Panc1 (cell line): ENCODE measurements around the gene SERHL2. TPM values are rescaled to one million over a fixed set of nuclear protein-coding genes. Genes with fewer than 3 reads are reported as not detected.
"Not testable (repeated sequence)": the region's sequence is repeated elsewhere in the genome, so short reads cannot be mapped to it uniquely, and the experiment has no call there.

Source experiments
- ATAC-seq: fragments of 200-7000 bp; cut with Tn5 transposase; 2 replicates; pipeline ENCODE4 v1.9.1; 2020; ENCODE audit warnings: mild to moderate bottlenecking, moderate library complexity
- BruUV-seq: library from RNA; stranded (reverse); fragments of 400-500 nt; replicated peaks from 2 replicates; lab custom pipeline; 2021; lab: Mats Ljungman, UMichigan
- CTCF ChIA-PET: fragments of 300-600 bp; sonication (Branson Sonifier 250); formaldehyde crosslinking; loops from one replicate; lab custom pipeline; 2022; ENCODE audit warnings: antibody characterized with exemption; lab: Charles Lee
- POLR2A ChIA-PET: fragments of 300-600 bp; sonication (Branson Sonifier 250); formaldehyde crosslinking; loops from one replicate; lab custom pipeline; 2022; ENCODE audit warnings: antibody characterized with exemption; lab: Charles Lee
- DNase-seq: peaks from one replicate; pipeline ENCODE4 v3.0.0-alpha.2; 2010; ENCODE audit warnings: low read depth, low spot score
- H3K27ac ChIP-seq: 2 replicates; pipeline ENCODE4 v1.5.1; 2011; ENCODE audit warnings: mild to moderate bottlenecking, low read length, inconsistent platforms
- H3K27me3 ChIP-seq: fragments of 200-500 bp; sonication (Bioruptor generic); 2 replicates; pipeline ENCODE4 v1.6.0; 2014; ENCODE audit warnings: low read length, inconsistent platforms; ENCODE audit not compliant: control insufficient read depth, insufficient read depth
- H3K36me3 ChIP-seq: fragments of 200-500 bp; sonication (Bioruptor generic); 2 replicates; pipeline ENCODE4 v1.5.1; 2014; ENCODE audit warnings: inconsistent platforms, mild to moderate bottlenecking, low read length, moderate library complexity; ENCODE audit not compliant: control insufficient read depth, insufficient read depth
- H3K4me1 ChIP-seq: 2 replicates; pipeline ENCODE4 v1.5.1; 2011; ENCODE audit warnings: inconsistent platforms, mild to moderate bottlenecking, low read length, moderate library complexity; ENCODE audit not compliant: control insufficient read depth, insufficient read depth
- H3K4me3 ChIP-seq, 2 experiments: 2 replicates each; pipeline ENCODE4 v1.5.1; 2011 to 2012; ENCODE audit warnings: low read depth in 2 of 2, low read length in 2 of 2, mild to moderate bottlenecking in 2 of 2, inconsistent platforms in 1 of 2, moderate library complexity in 1 of 2
- H3K9me3 ChIP-seq: fragments of 200-500 bp; sonication (Bioruptor generic); 2 replicates; pipeline ENCODE4 v1.5.1; 2014; ENCODE audit warnings: low read depth, mild to moderate bottlenecking, inconsistent platforms, low read length, moderate library complexity; ENCODE audit not compliant: control insufficient read depth, insufficient read depth
- CTCF ChIP-seq: fragments of 450-650 bp; IDR thresholded peaks from 2 replicates; pipeline ENCODE4 v1.5.1; 2017; ENCODE audit warnings: mild to moderate bottlenecking
- POLR2AphosphoS5 ChIP-seq: IDR thresholded peaks from 2 replicates; pipeline ENCODE4 v1.6.1; 2012; ENCODE audit warnings: mild to moderate bottlenecking, low read depth, low read length, moderate library complexity
- REST ChIP-seq, 2 experiments: IDR thresholded peaks; 2 replicates each; pipeline ENCODE4 v1.6.1; 2011 to 2012; ENCODE audit warnings: low read depth in 2 of 2, control low read depth in 1 of 2, low read length in 1 of 2, mild to moderate bottlenecking in 1 of 2, moderate library complexity in 1 of 2; ENCODE audit not compliant: insufficient read depth in 1 of 2
- SIN3A ChIP-seq: IDR thresholded peaks from 2 replicates; pipeline ENCODE4 v1.6.1; 2012; ENCODE audit warnings: low read depth, mild to moderate bottlenecking, low read length, moderate library complexity, borderline replicate concordance; ENCODE audit not compliant: insufficient read depth
- TCF7L2 ChIP-seq: IDR thresholded peaks from 2 replicates; pipeline ENCODE4 v1.6.1; 2011; ENCODE audit warnings: mild to moderate bottlenecking, low read depth, low read length, inconsistent platforms
- in situ Hi-C: cut with HindIII; loops from 2 replicates; pipeline ENCODE4 v1.10.0; 2016; ENCODE audit warnings: low sequenced_read_pairs, low pct_unique_long_range_greater_than_20kb
- intact Hi-C: fragments of 100-400 bp; cut with micrococcal nuclease; formaldehyde crosslinking; loops from one replicate; pipeline ENCODE4 v1.10.0; 2022; ENCODE audit not compliant: unreplicated experiment
- total RNA-seq: library from RNA; stranded (reverse); gene quantifications from one replicate; pipeline ENCODE4 v1.2.1, GENCODE V29; 2021; ENCODE audit not compliant: unreplicated experiment

Gene SERHL2
- total RNA-seq, 1 experiment from 2014 or later, result 1.6 TPM

DNA sequence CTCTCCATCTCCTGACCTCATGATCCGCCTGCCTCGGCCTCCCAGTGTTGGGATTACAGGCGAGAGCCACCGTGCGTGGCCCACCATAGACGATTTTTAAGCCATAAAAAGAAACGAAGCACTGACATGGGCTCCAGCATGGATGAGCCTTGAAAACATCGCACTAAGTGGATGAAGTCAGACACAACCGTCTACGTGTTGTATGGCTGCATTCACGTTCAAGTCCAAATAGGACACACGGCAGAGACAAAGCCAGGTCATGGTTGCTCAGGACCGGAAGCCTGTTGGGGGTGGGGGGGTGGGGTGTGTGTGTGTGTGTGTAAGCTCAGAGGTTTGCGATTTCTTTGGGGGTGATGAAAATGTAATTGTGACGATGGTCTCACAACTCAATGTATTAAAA lies 44.2 kb upstream of the SERHL2 start:
- ChIA-PET CTCF (no interaction called here), POLR2A (interaction anchor here (0.7 kb wide), 2 partner anchors 56 to 130 kb away, joined by 7 to 9 read pairs; no protein-coding TSS in a partner anchor)
- no TSS peak for BruUV-seq
- TF ChIP-seq SIN3A (no peak), CTCF (no peak), POLR2AphosphoS5 (no peak), REST (IDR thresholded peaks at IDR 0.05; ENCODE audit: insufficient read depth in 1 of 2, low read depth in 2 of 2, low read length in 1 of 2) (no peak), TCF7L2 (no peak)
- H3K9me3 ChIP-seq, result no peaks in the 10 kb centered on the region
- H3K36me3 ChIP-seq, result no peaks in the 10 kb centered on the region
- no peaks in the 10 kb centered on the region for H3K4me1 ChIP-seq
- DNase-seq (no peak), ATAC-seq (no peak)
- no peak overlapping the region for H3K4me3 ChIP-seq
- no peaks in the 10 kb centered on the region for H3K27me3 ChIP-seq
- intact Hi-C loops, result no loop called here
- no peak overlapping the region for H3K27ac ChIP-seq
- in situ Hi-C loops, result no loop called here

GRCh38 chr22:42511401-42511891 lies 42.3 kb upstream of the SERHL2 start:
- Histone ChIP-seq H3K27ac (no peak overlapping the region), H3K9me3 (no peaks in the 10 kb centered on the region), H3K4me3 (no peak overlapping the region), H3K27me3 (no peaks in the 10 kb centered on the region), H3K4me1 (no peaks in the 10 kb centered on the region), H3K36me3 (no peaks in the 10 kb centered on the region)
- POLR2A ChIA-PET, result interaction anchor here (0.6 kb wide), 1 partner anchor 36 kb away, joined by 4 read pairs; no protein-coding TSS in a partner anchor
- CTCF ChIA-PET, result no interaction called here
- in situ Hi-C loops, result no loop called here
- intact Hi-C loops, result no loop called here
- TSS peak; percentile 69 for BruUV-seq
- DNase-seq, result no peak
- TF ChIP-seq REST (IDR thresholded peaks at IDR 0.05; ENCODE audit: insufficient read depth in 1 of 2, low read depth in 2 of 2, low read length in 1 of 2) (no peak), TCF7L2 (no peak), POLR2AphosphoS5 (0 out of 2 replicates have a peak, but pooled peaks have one; percentile 9), SIN3A (no peak), CTCF (no peak)
- ATAC-seq, result no peak

DNA sequence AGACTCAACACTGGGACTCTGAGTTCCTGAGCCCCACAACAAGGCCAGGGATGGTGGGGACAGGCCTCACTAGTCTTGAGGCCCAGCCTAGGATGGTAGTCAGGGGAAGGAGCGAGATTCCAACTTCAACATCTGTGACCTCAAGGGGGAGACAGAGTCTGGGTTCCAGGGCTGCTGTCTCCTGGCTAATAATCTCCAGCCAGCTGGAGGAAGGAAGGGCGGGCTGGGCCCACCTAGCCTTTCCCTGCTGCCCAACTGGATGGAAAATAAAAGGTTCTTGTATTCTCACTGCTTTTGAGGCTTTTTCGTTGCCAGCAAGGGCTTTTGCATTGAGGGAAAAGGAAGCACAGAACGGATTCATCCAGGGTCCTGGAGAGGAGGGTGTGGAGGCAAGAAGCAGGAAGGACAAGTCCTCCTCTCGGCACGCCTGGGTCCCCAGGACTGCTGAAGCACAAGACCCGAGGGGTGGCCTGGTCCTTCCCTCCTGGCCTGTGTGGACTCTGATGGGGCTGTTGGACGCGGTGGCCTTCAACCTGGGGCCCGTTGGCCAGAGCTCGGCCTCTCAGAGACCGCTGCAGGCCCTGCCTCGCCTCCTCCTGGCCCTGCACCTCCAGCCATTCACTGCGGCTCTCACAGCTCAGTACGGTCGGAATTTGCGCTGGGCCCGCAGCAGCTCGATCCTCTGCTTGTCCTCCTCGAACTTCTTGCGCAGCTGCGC lies 41.3 kb upstream of the SERHL2 start:
- intact Hi-C loops, CTCF ChIA-PET, H3K4me3 ChIP-seq, H3K4me1 ChIP-seq, H3K27me3 ChIP-seq, POLR2A ChIA-PET, H3K36me3 ChIP-seq, H3K27ac ChIP-seq, in situ Hi-C loops, BruUV-seq, H3K9me3 ChIP-seq, DNase-seq: not testable (repeated sequence)
- ATAC-seq, result 0 out of 2 replicates have a peak, but pooled peaks have one; percentile 46
